ENCODE measurements around the gene ACVR1C. TPM values are rescaled to one million over a fixed set of nuclear protein-coding genes. Genes with fewer than 3 reads are reported as not detected.
A peak's percentile ranks its signal among the peaks of the same experiment; 100 is the strongest.

ACVR1C gene
- total and polyA plus RNA-seq, 2 donors (not counting 1 experiment from before 2014, with no cell fraction given), result 0.24 to 0.52 TPM

DNA sequence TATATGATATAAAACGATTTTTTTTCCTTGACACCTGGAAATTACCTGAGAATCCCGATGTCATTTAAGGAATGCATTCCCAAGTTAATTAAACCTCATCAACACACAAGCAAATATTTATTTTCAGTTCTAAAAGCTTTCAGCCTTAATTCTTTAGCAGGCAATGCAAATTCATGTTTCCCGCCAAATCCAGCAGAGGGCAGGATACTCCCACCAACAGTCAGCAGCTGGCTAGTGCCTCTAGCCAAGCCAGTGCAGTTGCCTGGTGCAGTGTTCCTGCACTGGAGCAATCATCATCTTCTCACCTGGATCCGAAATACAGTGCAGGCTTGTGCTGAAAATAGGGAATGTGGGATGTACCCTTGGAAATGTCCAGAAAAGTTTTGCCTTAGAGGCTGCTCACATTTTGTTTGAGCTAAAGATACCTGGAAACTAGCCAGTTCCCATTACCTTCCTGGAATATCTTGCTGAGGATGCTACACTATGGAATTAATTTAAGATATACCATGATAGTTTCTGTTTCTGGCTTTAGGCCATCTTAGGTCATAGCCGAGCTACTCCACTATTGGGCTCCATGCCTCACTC, 136.4 kb downstream of the ACVR1C start:
- POLR2A ChIA-PET, result interaction anchor here (0.7 to 1.7 kb wide), 4 partner anchors 19 to 60 kb away, joined by 3 to 4 read pairs (median 3); no protein-coding TSS in a partner anchor
- H4K20me1 ChIP-seq (ENCODE audit: control insufficient read depth, insufficient read depth, low read length, poor library complexity, severe bottlenecking), result no peaks in the 10 kb centered on the region
- H3K27me3 Mint-ChIP-seq, result no peaks in the 10 kb centered on the region
- ATAC-seq (ENCODE audit: low read depth) (peak; percentile 96), DNase-seq (peak; percentile 81)
- no peak overlapping the region for H2AFZ ChIP-seq (ENCODE audit: insufficient read depth, low read depth, low read length, poor library complexity, severe bottlenecking)
- no peaks in the 10 kb centered on the region for H3K9me3 ChIP-seq (ENCODE audit: control extremely low read depth in 1 of 3, control insufficient read depth in 2 of 3, insufficient read depth in 1 of 3, low read length in 2 of 3)
- no peaks in the 10 kb centered on the region for H3K9me3 Mint-ChIP-seq (ENCODE audit: insufficient read depth)
- WGBS (ENCODE audit: insufficient coverage), result 25% methylated on average over 4 of the region's 5 CpGs
- intact Hi-C loops (cut with micrococcal nuclease), result loop anchor here (1.0 to 10.0 kb wide), 10 partner anchors 22 to 1263 kb away; partner anchors contain the start of genes ACVR1, ACVR1C and CYTIP
- no peak overlapping the region for H3K27ac Mint-ChIP-seq
- CTCF ChIA-PET, result interaction anchor here (0.6 to 10.6 kb wide), 46 partner anchors 10 to 532 kb away, joined by 3 to 157 read pairs (median 4); partner anchors contain the start of genes ACVR1, CYTIP and ERMN
- TF ChIP-seq, protein P1, sequence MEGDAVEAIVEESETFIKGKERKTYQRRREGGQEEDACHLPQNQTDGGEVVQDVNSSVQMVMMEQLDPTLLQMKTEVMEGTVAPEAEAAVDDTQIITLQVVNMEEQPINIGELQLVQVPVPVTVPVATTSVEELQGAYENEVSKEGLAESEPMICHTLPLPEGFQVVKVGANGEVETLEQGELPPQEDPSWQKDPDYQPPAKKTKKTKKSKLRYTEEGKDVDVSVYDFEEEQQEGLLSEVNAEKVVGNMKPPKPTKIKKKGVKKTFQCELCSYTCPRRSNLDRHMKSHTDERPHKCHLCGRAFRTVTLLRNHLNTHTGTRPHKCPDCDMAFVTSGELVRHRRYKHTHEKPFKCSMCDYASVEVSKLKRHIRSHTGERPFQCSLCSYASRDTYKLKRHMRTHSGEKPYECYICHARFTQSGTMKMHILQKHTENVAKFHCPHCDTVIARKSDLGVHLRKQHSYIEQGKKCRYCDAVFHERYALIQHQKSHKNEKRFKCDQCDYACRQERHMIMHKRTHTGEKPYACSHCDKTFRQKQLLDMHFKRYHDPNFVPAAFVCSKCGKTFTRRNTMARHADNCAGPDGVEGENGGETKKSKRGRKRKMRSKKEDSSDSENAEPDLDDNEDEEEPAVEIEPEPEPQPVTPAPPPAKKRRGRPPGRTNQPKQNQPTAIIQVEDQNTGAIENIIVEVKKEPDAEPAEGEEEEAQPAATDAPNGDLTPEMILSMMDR (IDR thresholded peaks at IDR 0.05), result peak; percentile 91
- no peak for TF ChIP-seq EZH2 (IDR thresholded peaks at IDR 0.05; ENCODE audit: borderline replicate concordance, insufficient read depth, low read depth, low read length, poor library complexity, severe bottlenecking)
- H3K79me2 ChIP-seq (ENCODE audit: control insufficient read depth, insufficient read depth, low read length), result no peaks in the 10 kb centered on the region
- peaks cover 6 to 14% of the 10 kb centered on the region in 2 donors for H3K4me1 ChIP-seq (ENCODE audit: control insufficient read depth in 2 of 2, insufficient read depth in 2 of 2, low read length in 2 of 2)
- H3K36me3 ChIP-seq (replicated peaks in 1 of 2; ENCODE audit: control extremely low read depth in 1 of 2, control insufficient read depth in 1 of 2, extremely low read depth in 1 of 2, insufficient read depth in 2 of 2, low read length in 1 of 2), result no peaks in the 10 kb centered on the region
- no peak overlapping the region for H3K4me3 ChIP-seq (ENCODE audit: control extremely low read depth in 1 of 5, extremely low read depth in 1 of 5, insufficient read depth in 1 of 5, low read depth in 2 of 5, low read length in 4 of 5)
- H3K9ac ChIP-seq (ENCODE audit: low read length), result no peak overlapping the region
- H3K4me3 Mint-ChIP-seq, result no peak overlapping the region
- H3K4me2 ChIP-seq (replicated peaks; ENCODE audit: low read depth, low read length, poor library complexity, severe bottlenecking), result no peak overlapping the region
- no peaks in the 10 kb centered on the region for H3K27me3 ChIP-seq (replicated peaks in 1 of 4; ENCODE audit: control extremely low read depth in 1 of 4, control insufficient read depth in 3 of 4, insufficient read depth in 4 of 4, low read length in 3 of 4)
- no peak overlapping the region for H3K27ac ChIP-seq (ENCODE audit: low read length in 2 of 2)
- H3K4me1 Mint-ChIP-seq, result peaks cover 20% of the 10 kb centered on the region

DNA sequence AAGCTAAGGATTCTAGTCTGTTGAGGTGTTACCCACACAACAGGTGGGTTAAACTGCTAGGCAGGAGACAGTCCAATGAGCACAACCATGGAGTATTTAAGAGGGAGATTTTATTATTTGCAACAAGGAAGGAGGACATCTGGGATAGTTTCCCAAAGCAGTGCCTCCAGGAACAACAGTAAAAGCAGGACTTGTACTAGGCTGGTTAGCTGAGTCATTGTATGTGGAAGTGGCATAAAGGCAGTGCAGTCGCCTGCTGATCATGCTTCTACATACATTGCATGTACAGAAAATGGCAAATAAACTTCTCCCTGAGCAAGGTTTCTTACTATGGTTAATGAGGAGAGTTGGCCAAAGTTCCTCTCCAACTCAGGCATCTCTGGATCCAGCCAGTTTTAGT, 138.7 kb downstream of the ACVR1C start:
- Mint-ChIP-seq H3K27ac (no peak overlapping the region), H3K27me3 (no peaks in the 10 kb centered on the region)
- POLR2A ChIA-PET, result interaction anchor here (0.7 kb wide), 1 partner anchor 46 kb away, joined by 3 read pairs; the partner anchor contains the start of gene CYTIP

More for the DNA sequence above, 138.7 kb downstream of the ACVR1C start:
- no peaks in the 10 kb centered on the region for H3K36me3 ChIP-seq (replicated peaks in 1 of 2; ENCODE audit: control extremely low read depth in 1 of 2, control insufficient read depth in 1 of 2, extremely low read depth in 1 of 2, insufficient read depth in 2 of 2, low read length in 1 of 2)
- no peak for DNase-seq
- H3K4me3 Mint-ChIP-seq, result no peak overlapping the region
- H4K20me1 ChIP-seq (ENCODE audit: control insufficient read depth, insufficient read depth, low read length, poor library complexity, severe bottlenecking), result no peaks in the 10 kb centered on the region
- no peak overlapping the region for H2AFZ ChIP-seq (ENCODE audit: insufficient read depth, low read depth, low read length, poor library complexity, severe bottlenecking)
- H3K79me2 ChIP-seq (ENCODE audit: control insufficient read depth, insufficient read depth, low read length), result no peaks in the 10 kb centered on the region
- intact Hi-C loops (cut with micrococcal nuclease), result loop anchor here (10.0 kb wide), 1 partner anchor 1265 kb away; no protein-coding TSS in a partner anchor
- no peaks in the 10 kb centered on the region for H3K9me3 Mint-ChIP-seq (ENCODE audit: insufficient read depth)
- no peak overlapping the region for H3K4me2 ChIP-seq (replicated peaks; ENCODE audit: low read depth, low read length, poor library complexity, severe bottlenecking)
- TF ChIP-seq, protein P1 (IDR thresholded peaks at IDR 0.05), result no peak
- no peak for ATAC-seq (ENCODE audit: low read depth)
- H3K4me1 Mint-ChIP-seq, result peaks cover 23% of the 10 kb centered on the region
- no CpG with 5 or more reads among the region's 1 CpG for WGBS (ENCODE audit: insufficient coverage)
- H3K9me3 ChIP-seq (ENCODE audit: control extremely low read depth in 1 of 3, control insufficient read depth in 2 of 3, insufficient read depth in 1 of 3, low read length in 2 of 3), result no peaks in the 10 kb centered on the region
- H3K4me1 ChIP-seq (ENCODE audit: control insufficient read depth in 2 of 2, insufficient read depth in 2 of 2, low read length in 2 of 2), result peaks cover 6 to 14% of the 10 kb centered on the region in 2 donors
- no peak overlapping the region for H3K4me3 ChIP-seq (ENCODE audit: control extremely low read depth in 1 of 5, extremely low read depth in 1 of 5, insufficient read depth in 1 of 5, low read depth in 2 of 5, low read length in 4 of 5)
- H3K27ac ChIP-seq (ENCODE audit: low read length in 2 of 2), result no peak overlapping the region
- H3K9ac ChIP-seq (ENCODE audit: low read length), result no peak overlapping the region
- H3K27me3 ChIP-seq (replicated peaks in 1 of 4; ENCODE audit: control extremely low read depth in 1 of 4, control insufficient read depth in 3 of 4, insufficient read depth in 4 of 4, low read length in 3 of 4), result no peaks in the 10 kb centered on the region
- CTCF ChIA-PET, result interaction anchor here (0.6 to 10.6 kb wide), 13 partner anchors 8 to 400 kb away, joined by 3 to 157 read pairs (median 7); partner anchors contain the start of gene ERMN
